ENCODE results near the gene RNF41.

The RNF41 gene

DNA sequence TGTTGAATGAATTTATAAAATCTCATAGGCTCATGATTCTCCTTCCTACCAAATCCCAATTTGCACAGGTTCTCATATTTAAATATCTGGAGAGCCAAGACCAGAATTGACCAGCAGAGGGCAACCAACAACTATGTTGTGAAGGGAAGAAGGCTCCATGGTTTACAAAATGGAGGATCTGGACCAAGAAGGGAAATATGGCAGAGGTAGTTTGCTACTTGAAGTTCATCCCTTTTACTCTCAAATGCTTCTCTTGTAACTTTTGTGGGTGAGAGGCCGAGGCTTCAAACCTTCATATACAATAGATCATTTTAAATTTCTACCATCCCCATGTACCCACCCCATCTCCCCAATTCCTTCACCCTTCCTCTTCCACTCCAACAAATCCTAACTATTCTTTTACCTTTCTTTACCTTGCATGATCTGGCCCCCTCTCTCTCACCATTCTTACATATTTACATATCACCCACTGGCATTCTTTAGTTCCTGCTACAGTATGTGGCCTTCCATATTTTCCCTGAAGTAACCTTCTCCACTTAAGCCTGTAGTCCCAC lies 28.6 kb downstream of the RNF41 start:
- no peaks in the 10 kb centered on the region for H3K27me3 ChIP-seq (replicated peaks)
- H3K36me3 ChIP-seq (replicated peaks): no peaks in the 10 kb centered on the region
- no peak overlapping the region for H3K4me3 ChIP-seq (ENCODE audit: low read depth, low read length)
- TF ChIP-seq, protein P1, sequence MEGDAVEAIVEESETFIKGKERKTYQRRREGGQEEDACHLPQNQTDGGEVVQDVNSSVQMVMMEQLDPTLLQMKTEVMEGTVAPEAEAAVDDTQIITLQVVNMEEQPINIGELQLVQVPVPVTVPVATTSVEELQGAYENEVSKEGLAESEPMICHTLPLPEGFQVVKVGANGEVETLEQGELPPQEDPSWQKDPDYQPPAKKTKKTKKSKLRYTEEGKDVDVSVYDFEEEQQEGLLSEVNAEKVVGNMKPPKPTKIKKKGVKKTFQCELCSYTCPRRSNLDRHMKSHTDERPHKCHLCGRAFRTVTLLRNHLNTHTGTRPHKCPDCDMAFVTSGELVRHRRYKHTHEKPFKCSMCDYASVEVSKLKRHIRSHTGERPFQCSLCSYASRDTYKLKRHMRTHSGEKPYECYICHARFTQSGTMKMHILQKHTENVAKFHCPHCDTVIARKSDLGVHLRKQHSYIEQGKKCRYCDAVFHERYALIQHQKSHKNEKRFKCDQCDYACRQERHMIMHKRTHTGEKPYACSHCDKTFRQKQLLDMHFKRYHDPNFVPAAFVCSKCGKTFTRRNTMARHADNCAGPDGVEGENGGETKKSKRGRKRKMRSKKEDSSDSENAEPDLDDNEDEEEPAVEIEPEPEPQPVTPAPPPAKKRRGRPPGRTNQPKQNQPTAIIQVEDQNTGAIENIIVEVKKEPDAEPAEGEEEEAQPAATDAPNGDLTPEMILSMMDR (IDR thresholded peaks at IDR 0.05; ENCODE audit: low read depth, low read length, missing control alignments): peak; percentile 80
- peak; percentile 79 for DNase-seq
- no peak overlapping the region for H3K27ac ChIP-seq
- in situ Hi-C loops (cut with HindIII; ENCODE audit: low pct_ligation_motif_present, low sequenced_read_pairs): no loop called here

DNA sequence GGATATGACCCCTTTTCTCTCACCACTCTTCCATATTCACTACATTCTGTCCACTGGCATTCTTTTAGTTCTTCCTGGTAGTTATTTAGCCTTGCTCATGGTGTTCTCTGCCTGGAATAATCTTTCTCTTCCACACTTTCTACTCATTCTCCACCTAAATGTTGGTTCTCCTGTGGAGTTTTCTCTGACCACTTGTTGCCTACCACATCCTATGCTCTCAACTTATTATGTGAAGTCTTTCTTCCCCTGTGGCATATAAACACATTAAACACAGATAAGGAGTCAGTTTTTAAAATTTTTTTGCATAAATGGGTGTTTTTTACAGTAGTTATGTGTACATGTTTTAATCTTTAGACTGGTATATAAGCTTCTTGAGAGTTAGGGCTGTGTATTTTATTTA lies 29.1 kb downstream of the RNF41 start:
- no peak overlapping the region for H3K27ac ChIP-seq
- DNase-seq: no peak
- no peak overlapping the region for H3K4me3 ChIP-seq (ENCODE audit: low read depth, low read length)
- H3K36me3 ChIP-seq (replicated peaks): no peaks in the 10 kb centered on the region
- in situ Hi-C loops (cut with HindIII; ENCODE audit: low pct_ligation_motif_present, low sequenced_read_pairs): no loop called here
- TF ChIP-seq, protein P1 (IDR thresholded peaks at IDR 0.05; ENCODE audit: low read depth, low read length, missing control alignments): no peak
- H3K27me3 ChIP-seq (replicated peaks): no peaks in the 10 kb centered on the region

DNA sequence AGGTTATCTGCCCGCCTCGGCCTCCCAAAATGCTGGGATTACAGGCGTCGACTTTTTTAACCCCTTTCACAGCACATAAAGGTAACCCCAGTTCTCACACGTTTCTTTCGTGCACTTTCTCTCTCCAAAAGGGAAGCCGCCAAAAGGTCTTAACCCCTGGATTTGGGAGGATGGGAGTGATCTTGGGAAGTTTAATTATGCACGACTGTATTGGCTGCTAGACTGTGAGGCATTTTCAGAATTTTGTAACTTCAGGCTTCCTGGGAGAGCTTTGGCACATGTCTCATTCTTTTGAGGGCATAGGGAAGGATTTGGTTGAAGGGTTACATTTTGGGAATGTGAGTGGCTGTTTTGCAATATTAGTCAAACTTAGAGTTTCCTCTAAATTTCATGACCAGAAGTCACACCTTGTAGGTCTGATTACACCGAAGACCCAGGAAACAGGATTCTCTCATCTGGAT lies 31.0 kb downstream of the RNF41 start:
- Histone ChIP-seq H3K36me3 (replicated peaks) (peaks cover 3% of the 10 kb centered on the region), H3K27ac (no peak overlapping the region), H3K27me3 (replicated peaks) (no peaks in the 10 kb centered on the region), H3K4me3 (ENCODE audit: low read depth, low read length) (peak overlapping the region; percentile 88)
- in situ Hi-C loops (cut with HindIII; ENCODE audit: low pct_ligation_motif_present, low sequenced_read_pairs): no loop called here
- DNase-seq: no peak
- TF ChIP-seq, protein P1 (IDR thresholded peaks at IDR 0.05; ENCODE audit: low read depth, low read length, missing control alignments): no peak

DNA sequence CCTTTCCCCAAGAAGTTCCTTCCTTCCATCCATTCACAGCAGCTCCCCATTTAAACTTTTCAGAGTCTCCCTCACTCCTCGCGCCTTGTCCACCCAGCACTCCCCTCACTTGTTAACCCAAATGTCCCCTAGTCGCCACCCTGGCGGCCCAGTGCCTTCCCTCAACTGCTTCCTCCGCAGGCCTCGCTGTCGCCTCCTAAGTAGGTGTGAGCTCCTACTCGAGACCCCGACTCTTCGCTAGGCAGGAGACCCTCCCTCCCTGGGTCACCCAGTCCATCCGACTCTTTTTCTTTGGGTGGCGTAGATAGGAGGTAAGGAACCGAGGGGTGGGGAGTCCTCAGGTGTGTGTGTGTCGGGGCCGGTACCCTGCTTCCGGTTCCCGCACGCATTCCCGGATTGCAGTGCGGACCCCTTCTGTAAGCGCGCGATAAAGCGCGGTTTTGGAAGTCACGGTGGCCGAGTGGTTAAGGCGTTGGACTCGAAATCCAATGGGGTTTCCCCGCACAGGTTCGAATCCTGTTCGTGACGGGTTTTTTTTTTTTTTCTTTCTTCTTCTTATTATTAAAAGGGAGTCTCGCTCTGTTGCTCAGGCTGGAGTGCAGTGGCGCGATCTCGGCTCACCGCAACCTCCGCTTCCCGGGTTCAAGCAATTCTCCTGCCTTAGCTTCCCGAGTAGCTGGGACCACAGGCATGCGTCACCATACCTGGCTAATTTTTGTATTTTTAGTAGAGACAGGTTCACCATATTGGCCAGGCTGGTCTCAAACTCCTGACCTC lies 31.6 kb downstream of the RNF41 start:
- TF ChIP-seq, protein P1 (IDR thresholded peaks at IDR 0.05; ENCODE audit: low read depth, low read length, missing control alignments): no peak
- H3K4me3 ChIP-seq (ENCODE audit: low read depth, low read length): peak overlapping the region; percentile 88
- no peaks in the 10 kb centered on the region for H3K27me3 ChIP-seq (replicated peaks)
- H3K36me3 ChIP-seq (replicated peaks): peaks cover 7% of the 10 kb centered on the region
- H3K27ac ChIP-seq: no peak overlapping the region
- in situ Hi-C loops (cut with HindIII; ENCODE audit: low pct_ligation_motif_present, low sequenced_read_pairs): loop anchor here (5.0 kb wide), 1 partner anchor 73 kb away; the partner anchor contains the start of genes RPL41 and ZC3H10
- peak; percentile 79 for DNase-seq

DNA sequence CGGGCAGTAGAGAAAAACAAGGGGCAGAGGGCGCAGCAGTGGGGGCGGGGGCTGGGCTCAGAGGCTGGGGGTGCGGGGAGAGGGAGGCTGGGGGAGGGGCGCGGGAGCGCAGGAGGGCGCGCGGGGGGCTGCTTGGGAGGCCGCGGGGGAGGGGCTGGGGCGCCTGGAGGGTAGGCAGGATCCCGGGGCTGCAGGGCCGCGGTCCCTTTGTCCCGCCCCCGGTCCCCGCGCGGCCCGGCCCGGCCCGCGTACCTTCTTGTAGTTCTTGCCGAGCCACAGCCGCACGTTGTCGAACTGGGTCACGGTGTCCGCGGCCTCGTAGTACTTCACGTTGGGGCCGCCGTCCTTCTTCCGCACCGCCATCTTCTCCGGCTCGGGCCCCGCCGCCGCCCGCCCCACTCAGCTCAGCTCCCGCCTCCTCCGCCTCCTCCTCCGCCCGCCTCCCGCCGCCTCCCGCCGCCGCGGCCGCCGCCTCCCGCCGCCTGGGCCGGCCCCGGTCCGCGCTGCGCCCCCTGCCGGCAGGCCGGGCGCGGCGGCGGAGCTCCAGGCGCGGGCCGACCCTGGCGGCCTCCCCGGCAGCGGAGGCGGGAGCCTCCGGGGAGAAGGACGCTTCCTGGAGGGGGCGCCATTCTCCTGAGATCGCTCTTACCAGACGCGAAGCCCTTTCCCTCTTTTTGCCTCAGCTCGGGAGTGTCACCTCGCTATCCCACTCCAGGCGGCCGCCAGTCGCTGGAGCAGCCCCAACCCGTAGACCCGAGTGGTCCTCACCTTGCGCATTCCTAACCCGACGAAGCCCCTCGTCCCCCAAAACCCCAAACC lies 32.4 kb downstream of the RNF41 start, which contains the start of gene SMARCC2:
SMARCC2 (minus strand) TSS at position 385 of the 819 bp plus-strand sequence; CDS start at position 363, 22 bp downstream.
- in situ Hi-C loops (cut with HindIII; ENCODE audit: low pct_ligation_motif_present, low sequenced_read_pairs): loop anchor here (5.0 kb wide), 1 partner anchor 72 kb away; the partner anchor contains the start of genes RPL41 and ZC3H10
- H3K4me3 ChIP-seq (ENCODE audit: low read depth, low read length): peak within 1 kb of the TSS; percentile 88
- H3K27me3 ChIP-seq (replicated peaks): no peaks in the 10 kb centered on the region
- peaks cover 15% of the 10 kb centered on the region for H3K36me3 ChIP-seq (replicated peaks)
- H3K27ac ChIP-seq: no peak within 1 kb of the TSS
- TF ChIP-seq, protein P1 (IDR thresholded peaks at IDR 0.05; ENCODE audit: low read depth, low read length, missing control alignments): peak; percentile 74
- peak; percentile 78 for DNase-seq
